Activated CD8-positive, alpha-beta memory T cell treated with anti-CD3 and anti-CD28 coated beads for 48 hours (primary cell): ENCODE data around the gene FAM81A.
A peak's percentile ranks its signal among the peaks of the same experiment; 100 is the strongest.
"Not testable (repeated sequence)": the region's sequence is repeated elsewhere in the genome, so short reads cannot be mapped to it uniquely, and the experiment has no call there.

ENCODE experiments used
- DNase-seq, 3 experiments: peaks; one replicate each; pipeline ENCODE4 v3.0.0-alpha.2; 2020; ENCODE audit warnings: low read depth in 2 of 3, low spot score in 2 of 3

FAM81A gene

GRCh38 chr15:59437817-59438624 is at the start of gene FAM81A:
TSS of gene FAM81A (plus strand) at chr15:59438186. CDS start at chr15:59458627, 20,441 bp downstream.
- peak in 2 of 3 experiments; percentile 14 to 23 for DNase-seq

DNA sequence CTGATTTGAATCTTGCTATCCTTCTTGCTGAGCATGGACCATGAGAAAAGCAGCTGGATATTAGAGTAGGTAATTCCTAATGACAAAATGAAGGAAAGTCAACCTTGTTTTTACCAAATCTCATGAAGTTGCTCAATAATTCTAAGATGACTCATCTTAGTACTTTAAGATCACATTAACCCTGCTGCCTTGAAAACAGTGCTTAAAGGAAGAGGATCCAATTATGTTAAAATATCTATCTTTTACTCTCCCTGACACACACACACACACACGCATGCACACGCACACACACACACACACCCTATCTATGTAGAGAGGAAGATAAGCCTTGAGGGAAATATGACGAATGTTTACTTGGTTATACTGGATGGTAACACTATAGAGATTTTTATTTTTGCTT is 49.3 kb upstream of the FAM81A start:
- DNase-seq, result no peak

GRCh38 chr15:59392299-59392698 is 45.7 kb upstream of the FAM81A start:
- no peak for DNase-seq

DNA sequence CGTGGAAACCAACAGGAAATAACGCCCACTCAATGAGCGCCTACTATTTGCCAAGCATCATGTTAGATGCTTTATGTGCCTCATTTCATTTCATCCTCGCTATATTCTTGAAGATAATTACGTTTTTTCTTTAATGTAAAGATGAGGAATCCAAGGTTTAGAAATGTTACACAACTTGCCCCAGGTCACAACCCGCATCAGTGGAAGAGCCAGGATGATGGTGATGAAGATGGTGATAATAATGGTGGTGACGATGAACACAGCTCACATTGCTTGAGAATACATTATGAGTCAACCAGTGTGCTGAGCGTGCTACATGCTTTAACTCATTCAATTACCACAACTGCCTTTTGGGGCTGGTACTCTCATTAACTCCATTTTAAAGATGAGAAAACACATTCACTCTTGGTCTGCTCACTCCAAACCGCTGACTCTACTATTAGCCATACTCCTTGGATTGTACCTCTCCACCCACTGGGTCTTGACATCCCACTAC is 43.8 kb upstream of the FAM81A start:
- DNase-seq, result no peak

DNA sequence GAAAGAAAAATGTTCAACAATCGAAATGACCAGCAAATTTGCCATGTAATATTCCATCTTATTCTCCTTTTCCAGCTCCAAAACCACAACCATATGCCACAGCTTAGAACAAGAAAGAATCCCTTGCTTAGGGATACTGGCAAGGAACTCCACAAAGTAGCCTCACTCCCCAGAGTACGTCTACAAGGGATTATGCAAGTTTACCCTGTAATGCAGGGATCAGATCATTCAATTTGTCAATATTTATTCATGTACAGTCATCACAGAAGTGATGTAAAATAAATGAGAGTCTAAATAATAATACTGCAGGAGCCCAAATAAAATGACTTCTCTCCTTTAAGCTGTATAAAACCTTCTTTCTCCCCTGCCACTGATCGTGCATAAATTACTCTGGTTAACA is 41.8 kb upstream of the FAM81A start:
- DNase-seq, result no peak

GRCh38 chr15:59396679-59397078 is 41.3 kb upstream of the FAM81A start:
- no peak for DNase-seq

DNA sequence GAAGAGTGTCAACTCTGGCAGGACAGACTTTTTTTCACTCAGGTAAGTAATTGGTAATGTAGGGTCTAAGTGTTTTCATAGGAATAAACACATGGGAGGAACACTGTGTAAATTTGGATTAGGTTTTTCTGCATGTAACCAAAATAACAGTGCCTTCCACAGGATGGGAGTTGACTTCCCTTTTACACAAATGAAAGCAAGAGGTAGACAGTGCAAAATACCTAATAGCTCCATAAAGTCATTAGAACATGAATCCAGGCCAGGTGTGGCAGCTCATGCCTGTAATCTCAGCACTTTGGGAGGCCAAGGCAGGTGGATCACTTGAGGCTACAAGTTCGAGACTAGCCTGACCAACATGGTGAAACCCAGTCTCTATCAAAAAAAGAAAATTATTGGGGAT is 39.8 kb upstream of the FAM81A start:
- no peak for DNase-seq

GRCh38 chr15:59399465-59400102 is 38.4 kb upstream of the FAM81A start:
- no peak for DNase-seq

GRCh38 chr15:59400103-59400813 is 37.7 kb upstream of the FAM81A start:
- DNase-seq, result no peak

- DNase-seq, result not testable (repeated sequence)
Observed at GRCh38 chr15:59401051-59401823, 36.7 kb upstream of the FAM81A start.

- DNase-seq, result no peak
Observed at GRCh38 chr15:59401824-59402569, 36.0 kb upstream of the FAM81A start.

DNA sequence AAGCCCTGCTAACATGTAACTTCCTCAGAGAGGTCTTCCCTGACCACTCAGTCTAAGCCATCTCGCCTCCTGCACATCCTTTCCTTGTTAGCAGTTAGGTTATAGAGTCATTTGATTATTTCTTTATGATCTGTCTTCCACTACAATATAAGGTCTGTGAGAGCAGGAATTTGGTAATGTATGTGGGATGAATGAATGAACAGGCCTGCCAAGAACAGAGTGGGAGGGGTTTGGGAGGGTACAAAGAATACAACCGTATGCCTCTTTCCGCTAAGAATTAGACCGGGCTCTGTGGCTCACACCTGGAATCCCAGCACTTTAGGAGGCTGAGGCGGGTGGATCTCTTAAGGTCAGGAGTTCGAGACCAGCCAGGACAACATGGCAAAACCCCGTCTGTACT is 32.9 kb upstream of the FAM81A start:
- DNase-seq, result no peak

DNA sequence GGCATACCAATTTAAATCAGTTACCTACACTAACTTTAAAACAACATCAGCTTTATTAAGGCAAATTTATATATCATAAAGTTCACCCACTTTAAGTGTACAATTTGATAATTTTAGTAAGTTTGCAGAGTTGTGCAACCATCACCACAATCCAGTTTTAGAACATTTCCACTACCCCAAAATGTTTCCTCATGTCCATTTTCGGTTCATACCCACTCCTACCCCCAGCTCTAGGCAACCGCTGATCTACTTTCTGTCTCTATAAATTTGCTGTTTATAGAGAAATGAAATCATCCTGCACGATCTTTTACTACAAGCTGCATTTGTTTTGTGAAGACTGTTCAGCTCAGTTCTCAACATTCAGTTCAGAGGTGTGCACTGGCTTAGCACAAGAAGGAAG is 31.5 kb upstream of the FAM81A start:
- DNase-seq, result no peak

DNA sequence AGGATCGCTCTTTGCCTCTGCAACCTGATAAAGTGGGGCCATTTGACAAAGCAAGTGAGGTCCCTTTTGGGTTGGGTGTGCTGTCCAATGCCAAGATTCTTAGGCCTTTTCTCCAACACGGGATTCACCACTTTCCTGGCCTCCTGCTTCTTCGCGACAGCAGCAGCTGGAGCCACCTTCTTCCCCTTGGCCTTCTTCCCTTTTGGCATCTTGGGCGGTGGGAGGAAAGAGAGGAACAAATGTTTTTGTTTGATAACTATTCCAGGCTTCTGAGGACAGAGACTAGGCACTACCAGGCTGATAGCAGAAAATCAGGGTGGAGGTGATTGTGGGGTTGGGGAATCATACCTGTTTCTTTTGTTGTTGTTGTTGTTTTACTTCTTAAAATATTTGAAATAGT is 30.0 kb upstream of the FAM81A start:
- no peak for DNase-seq

DNA sequence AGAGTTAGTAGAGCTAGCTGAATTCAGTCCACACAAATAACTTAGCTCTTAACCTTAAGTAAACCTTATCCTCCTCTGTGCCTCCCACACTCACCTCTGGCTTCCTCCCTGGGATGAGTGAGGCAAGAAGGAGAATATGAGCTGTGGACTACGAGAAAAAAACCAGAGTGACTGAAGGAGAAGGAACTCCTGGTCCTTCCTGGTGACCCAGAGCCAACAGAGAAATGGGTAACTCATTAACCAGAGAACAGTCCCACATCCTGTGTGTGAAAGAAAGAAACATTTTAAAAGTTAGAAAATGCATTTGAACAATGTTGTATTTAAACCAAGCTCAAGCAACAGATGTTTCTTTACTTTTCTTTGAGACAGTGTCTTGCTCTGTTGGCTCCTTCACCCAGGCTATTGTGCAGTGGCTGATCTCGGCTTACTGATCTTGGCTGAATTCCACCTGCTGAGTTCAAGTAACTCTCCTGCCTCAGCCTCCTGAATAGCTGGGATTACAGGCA is 27.5 kb upstream of the FAM81A start:
- DNase-seq, result no peak

DNA sequence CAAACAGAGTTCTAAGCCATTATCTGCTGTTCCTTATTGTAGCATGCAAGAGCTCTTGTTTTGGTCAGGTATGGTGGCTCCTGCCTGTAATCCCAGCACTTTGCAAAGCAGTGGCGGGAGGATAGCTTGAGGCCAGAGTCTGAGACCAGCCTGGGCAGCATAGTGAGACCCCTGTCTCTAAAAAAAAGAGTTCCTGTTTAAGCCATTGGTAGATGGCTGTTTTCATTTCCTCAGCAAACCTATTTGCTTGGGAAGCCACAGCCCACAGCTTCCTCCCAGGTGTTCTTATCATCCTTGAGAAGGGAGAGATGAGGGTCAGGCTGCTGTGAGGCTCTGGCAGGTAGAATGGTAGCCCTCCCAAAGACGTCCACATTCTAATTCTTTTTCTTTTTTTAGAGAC is 24.4 kb upstream of the FAM81A start:
- DNase-seq, result no peak

GRCh38 chr15:59416816-59417215 is 21.2 kb upstream of the FAM81A start:
- no peak for DNase-seq

GRCh38 chr15:59419170-59419569 is 18.8 kb upstream of the FAM81A start:
- DNase-seq, result no peak

DNA sequence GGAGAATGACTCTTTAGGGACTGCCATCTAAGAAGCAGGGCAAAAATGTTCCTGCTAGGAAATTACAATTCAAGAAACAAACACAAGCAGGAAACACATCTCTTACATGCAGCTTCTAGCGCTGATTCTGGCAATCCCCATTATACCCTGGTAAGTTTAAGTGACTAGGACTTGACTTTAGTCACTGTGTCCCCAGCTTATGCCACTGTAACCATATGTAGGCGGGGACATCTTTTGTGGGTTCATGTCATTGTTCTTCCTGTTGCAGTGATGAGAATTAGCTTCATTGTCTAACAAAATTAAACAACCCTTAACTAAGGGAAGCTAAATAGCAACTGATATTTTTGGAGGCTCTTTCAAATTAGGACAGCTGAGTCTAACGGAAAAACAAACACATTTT is 17.9 kb upstream of the FAM81A start:
- DNase-seq, result no peak

- DNase-seq, result no peak
Observed at GRCh38 chr15:59420986-59421618, 16.9 kb upstream of the FAM81A start.
